ENCODE measurements around the gene THSD7A. TPM values are rescaled to one million over a fixed set of nuclear protein-coding genes. Genes with fewer than 3 reads are reported as not detected.

Gene THSD7A
- total and polyA plus RNA-seq, 4 donors = 0.15 to 2.7 (median 1.9) TPM

DNA sequence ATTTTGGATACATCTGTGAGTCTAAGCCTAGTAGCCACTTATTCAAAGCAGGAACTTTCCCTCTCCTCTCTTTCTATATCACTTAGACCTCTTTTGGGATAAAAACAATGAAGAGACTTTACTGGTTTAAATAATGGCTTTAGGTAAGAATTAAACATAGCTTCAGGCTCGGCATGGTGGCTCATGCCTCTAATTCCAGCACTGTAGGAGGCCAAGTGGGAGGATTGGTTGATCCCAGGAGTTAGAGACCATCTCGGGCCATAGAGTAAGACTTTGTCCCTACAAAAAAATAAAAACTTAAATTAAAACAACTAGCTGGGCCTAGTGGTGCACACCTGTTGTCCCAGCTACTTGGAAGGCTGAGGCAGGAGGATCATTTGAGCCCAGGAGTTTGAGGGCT is 304.3 kb downstream of the THSD7A start:
- Histone ChIP-seq H3K27me3 (ENCODE audit: control insufficient read depth in 4 of 4, insufficient read depth in 4 of 4, low read length in 3 of 4) (no peaks in the 10 kb centered on the region), H3K36me3 (ENCODE audit: control insufficient read depth in 4 of 4, insufficient read depth in 3 of 4, low read depth in 1 of 4, low read length in 3 of 4) (no peaks in the 10 kb centered on the region), H3K27ac (ENCODE audit: low read depth in 1 of 2, low read length in 2 of 2) (no peak overlapping the region), H3K9ac (ENCODE audit: low read depth in 1 of 2, low read length in 2 of 2) (no peak overlapping the region), H3K4me3 (ENCODE audit: low read depth in 1 of 3, low read length in 3 of 3) (no peak overlapping the region), H3K4me1 (ENCODE audit: control insufficient read depth in 4 of 4, insufficient read depth in 4 of 4, low read length in 3 of 4) (peaks cover 0 to 7% (median 2%) of the 10 kb centered on the region in 4 donors), H3K9me3 (ENCODE audit: control insufficient read depth in 4 of 4, low read length in 3 of 4) (no peaks in the 10 kb centered on the region)
- no peak for DNase-seq (ENCODE audit: low spot score)
- no peak for TF ChIP-seq FOXA2 (IDR thresholded peaks at IDR 0.05)
- TF ChIP-seq, protein P1, sequence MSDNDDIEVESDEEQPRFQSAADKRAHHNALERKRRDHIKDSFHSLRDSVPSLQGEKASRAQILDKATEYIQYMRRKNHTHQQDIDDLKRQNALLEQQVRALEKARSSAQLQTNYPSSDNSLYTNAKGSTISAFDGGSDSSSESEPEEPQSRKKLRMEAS (IDR thresholded peaks at IDR 0.05) = no peak
- no peak for TF ChIP-seq YY1 (IDR thresholded peaks at IDR 0.05)
- no peak for TF ChIP-seq EGR1 (IDR thresholded peaks at IDR 0.05; ENCODE audit: low read depth in 2 of 2)
- no peak for TF ChIP-seq GABPA (IDR thresholded peaks at IDR 0.05 in 1 of 2, conservative IDR thresholded peaks at IDR 0.05 in 1 of 2)
- TF ChIP-seq FOXA1 (IDR thresholded peaks at IDR 0.05) = no peak
- no peak for TF ChIP-seq SP1 (IDR thresholded peaks at IDR 0.05)
- no peak for TF ChIP-seq HNF4G (IDR thresholded peaks at IDR 0.05)
- no peak for TF ChIP-seq RXRA (IDR thresholded peaks at IDR 0.05)
- TF ChIP-seq, protein P2, sequence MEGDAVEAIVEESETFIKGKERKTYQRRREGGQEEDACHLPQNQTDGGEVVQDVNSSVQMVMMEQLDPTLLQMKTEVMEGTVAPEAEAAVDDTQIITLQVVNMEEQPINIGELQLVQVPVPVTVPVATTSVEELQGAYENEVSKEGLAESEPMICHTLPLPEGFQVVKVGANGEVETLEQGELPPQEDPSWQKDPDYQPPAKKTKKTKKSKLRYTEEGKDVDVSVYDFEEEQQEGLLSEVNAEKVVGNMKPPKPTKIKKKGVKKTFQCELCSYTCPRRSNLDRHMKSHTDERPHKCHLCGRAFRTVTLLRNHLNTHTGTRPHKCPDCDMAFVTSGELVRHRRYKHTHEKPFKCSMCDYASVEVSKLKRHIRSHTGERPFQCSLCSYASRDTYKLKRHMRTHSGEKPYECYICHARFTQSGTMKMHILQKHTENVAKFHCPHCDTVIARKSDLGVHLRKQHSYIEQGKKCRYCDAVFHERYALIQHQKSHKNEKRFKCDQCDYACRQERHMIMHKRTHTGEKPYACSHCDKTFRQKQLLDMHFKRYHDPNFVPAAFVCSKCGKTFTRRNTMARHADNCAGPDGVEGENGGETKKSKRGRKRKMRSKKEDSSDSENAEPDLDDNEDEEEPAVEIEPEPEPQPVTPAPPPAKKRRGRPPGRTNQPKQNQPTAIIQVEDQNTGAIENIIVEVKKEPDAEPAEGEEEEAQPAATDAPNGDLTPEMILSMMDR (IDR thresholded peaks at IDR 0.05; ENCODE audit: low read depth, low read length, missing input control) = no peak
- TF ChIP-seq, protein P3, sequence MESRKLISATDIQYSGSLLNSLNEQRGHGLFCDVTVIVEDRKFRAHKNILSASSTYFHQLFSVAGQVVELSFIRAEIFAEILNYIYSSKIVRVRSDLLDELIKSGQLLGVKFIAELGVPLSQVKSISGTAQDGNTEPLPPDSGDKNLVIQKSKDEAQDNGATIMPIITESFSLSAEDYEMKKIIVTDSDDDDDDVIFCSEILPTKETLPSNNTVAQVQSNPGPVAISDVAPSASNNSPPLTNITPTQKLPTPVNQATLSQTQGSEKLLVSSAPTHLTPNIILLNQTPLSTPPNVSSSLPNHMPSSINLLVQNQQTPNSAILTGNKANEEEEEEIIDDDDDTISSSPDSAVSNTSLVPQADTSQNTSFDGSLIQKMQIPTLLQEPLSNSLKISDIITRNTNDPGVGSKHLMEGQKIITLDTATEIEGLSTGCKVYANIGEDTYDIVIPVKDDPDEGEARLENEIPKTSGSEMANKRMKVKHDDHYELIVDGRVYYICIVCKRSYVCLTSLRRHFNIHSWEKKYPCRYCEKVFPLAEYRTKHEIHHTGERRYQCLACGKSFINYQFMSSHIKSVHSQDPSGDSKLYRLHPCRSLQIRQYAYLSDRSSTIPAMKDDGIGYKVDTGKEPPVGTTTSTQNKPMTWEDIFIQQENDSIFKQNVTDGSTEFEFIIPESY (IDR thresholded peaks at IDR 0.05) = no peak
- no peak for TF ChIP-seq JUND (IDR thresholded peaks at IDR 0.05)
- 94% methylated on average over 2 of the region's 2 CpGs for WGBS

DNA sequence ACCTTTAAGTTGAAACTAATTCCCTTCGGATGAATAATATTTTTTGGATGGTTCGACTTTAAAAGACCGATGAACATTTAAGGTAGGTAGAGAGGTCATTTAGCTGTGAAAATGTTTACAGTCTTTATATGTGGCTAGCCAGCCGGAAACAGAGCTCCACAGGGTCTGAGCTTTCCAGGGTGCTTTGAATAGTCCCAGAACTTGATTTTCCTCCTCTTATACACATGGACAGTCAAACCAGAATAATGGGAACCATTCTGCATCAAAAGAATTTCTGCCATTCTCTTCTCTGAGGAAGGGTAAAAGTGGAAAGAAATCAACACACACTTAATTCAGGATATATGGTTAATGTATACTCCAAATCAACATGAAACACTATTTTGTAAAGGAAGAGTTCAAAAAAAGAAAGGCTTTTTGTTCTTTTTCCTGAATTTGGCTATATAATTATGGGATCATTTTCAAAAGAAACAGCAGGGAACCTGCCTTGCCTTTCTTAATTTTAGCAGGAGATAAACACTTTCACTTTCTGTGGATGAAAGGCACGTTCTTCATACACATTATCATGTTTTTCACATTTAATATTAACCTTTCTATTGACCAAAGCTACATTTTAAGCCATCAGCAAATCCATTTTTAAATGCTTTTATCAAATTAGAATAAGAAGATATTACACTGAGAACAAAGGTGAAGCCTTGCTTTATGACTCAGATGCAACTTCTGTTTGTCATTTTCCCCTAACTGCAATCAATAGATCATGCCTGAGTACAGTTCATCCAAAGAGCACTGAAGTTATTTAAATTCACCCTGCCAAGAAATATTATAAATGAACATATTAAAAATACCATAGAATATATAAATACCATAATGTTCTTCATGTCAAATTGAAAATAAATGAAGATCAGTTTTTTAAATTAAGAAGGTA is 307.3 kb downstream of the THSD7A start:
- no peaks in the 10 kb centered on the region for H3K27me3 ChIP-seq (ENCODE audit: control insufficient read depth in 4 of 4, insufficient read depth in 4 of 4, low read length in 3 of 4)
- peak overlapping the region in 1 of 2 donors; percentile 50 for H3K9ac ChIP-seq (ENCODE audit: low read depth in 1 of 2, low read length in 2 of 2)
- WGBS = 40% methylated on average over 5 of the region's 5 CpGs
- H3K9me3 ChIP-seq (ENCODE audit: control insufficient read depth in 4 of 4, low read length in 3 of 4) = no peaks in the 10 kb centered on the region
- no peaks in the 10 kb centered on the region for H3K36me3 ChIP-seq (ENCODE audit: control insufficient read depth in 4 of 4, insufficient read depth in 3 of 4, low read depth in 1 of 4, low read length in 3 of 4)
- peak overlapping the region; percentile 28 to 35 (median 31) for H3K4me3 ChIP-seq (ENCODE audit: low read depth in 1 of 3, low read length in 3 of 3)
- H3K27ac ChIP-seq (ENCODE audit: low read depth in 1 of 2, low read length in 2 of 2) = peak overlapping the region; percentile 16 to 72
- DNase-seq (ENCODE audit: low spot score) = no peak
- peaks cover 0 to 7% (median 2%) of the 10 kb centered on the region in 4 donors for H3K4me1 ChIP-seq (ENCODE audit: control insufficient read depth in 4 of 4, insufficient read depth in 4 of 4, low read length in 3 of 4)
- TF ChIP-seq, protein P4, sequence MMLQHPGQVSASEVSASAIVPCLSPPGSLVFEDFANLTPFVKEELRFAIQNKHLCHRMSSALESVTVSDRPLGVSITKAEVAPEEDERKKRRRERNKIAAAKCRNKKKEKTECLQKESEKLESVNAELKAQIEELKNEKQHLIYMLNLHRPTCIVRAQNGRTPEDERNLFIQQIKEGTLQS (IDR thresholded peaks at IDR 0.05) = no peak
- TF ChIP-seq, protein P1 (IDR thresholded peaks at IDR 0.05) = no peak
- TF ChIP-seq, protein P5, sequence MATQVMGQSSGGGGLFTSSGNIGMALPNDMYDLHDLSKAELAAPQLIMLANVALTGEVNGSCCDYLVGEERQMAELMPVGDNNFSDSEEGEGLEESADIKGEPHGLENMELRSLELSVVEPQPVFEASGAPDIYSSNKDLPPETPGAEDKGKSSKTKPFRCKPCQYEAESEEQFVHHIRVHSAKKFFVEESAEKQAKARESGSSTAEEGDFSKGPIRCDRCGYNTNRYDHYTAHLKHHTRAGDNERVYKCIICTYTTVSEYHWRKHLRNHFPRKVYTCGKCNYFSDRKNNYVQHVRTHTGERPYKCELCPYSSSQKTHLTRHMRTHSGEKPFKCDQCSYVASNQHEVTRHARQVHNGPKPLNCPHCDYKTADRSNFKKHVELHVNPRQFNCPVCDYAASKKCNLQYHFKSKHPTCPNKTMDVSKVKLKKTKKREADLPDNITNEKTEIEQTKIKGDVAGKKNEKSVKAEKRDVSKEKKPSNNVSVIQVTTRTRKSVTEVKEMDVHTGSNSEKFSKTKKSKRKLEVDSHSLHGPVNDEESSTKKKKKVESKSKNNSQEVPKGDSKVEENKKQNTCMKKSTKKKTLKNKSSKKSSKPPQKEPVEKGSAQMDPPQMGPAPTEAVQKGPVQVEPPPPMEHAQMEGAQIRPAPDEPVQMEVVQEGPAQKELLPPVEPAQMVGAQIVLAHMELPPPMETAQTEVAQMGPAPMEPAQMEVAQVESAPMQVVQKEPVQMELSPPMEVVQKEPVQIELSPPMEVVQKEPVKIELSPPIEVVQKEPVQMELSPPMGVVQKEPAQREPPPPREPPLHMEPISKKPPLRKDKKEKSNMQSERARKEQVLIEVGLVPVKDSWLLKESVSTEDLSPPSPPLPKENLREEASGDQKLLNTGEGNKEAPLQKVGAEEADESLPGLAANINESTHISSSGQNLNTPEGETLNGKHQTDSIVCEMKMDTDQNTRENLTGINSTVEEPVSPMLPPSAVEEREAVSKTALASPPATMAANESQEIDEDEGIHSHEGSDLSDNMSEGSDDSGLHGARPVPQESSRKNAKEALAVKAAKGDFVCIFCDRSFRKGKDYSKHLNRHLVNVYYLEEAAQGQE (IDR thresholded peaks at IDR 0.05) = no peak
- TF ChIP-seq TAF1 (conservative IDR thresholded peaks at IDR 0.05) = no peak
- TF ChIP-seq YY1 (IDR thresholded peaks at IDR 0.05) = no peak
- TF ChIP-seq, protein P2 (IDR thresholded peaks at IDR 0.05; ENCODE audit: low read depth, low read length, missing input control) = no peak
- TF ChIP-seq JUND (IDR thresholded peaks at IDR 0.05) = peak; percentile 33 to 35
- TF ChIP-seq, protein P3 (IDR thresholded peaks at IDR 0.05) = no peak
- peak in 1 of 2 donors; percentile 22 for TF ChIP-seq HNF4A (conservative IDR thresholded peaks at IDR 0.05)
- no peak for TF ChIP-seq FOXA1 (IDR thresholded peaks at IDR 0.05)
- peak; percentile 16 for TF ChIP-seq SP1 (IDR thresholded peaks at IDR 0.05)
- TF ChIP-seq EGR1 (IDR thresholded peaks at IDR 0.05; ENCODE audit: low read depth in 2 of 2) = no peak
- TF ChIP-seq HNF4G (IDR thresholded peaks at IDR 0.05) = no peak
- TF ChIP-seq RXRA (IDR thresholded peaks at IDR 0.05) = peak; percentile 26 to 29

Data from liver (tissue), 9 donors.